Measurements from ENCODE around the gene LRPAP1.
"Not testable (repeated sequence)": the region's sequence is repeated elsewhere in the genome, so short reads cannot be mapped to it uniquely, and the experiment has no call there.

Gene LRPAP1

GRCh38 chr4:3560465-3560864, 28.2 kb upstream of the LRPAP1 start:
- not testable (repeated sequence) for DNase-seq

DNA sequence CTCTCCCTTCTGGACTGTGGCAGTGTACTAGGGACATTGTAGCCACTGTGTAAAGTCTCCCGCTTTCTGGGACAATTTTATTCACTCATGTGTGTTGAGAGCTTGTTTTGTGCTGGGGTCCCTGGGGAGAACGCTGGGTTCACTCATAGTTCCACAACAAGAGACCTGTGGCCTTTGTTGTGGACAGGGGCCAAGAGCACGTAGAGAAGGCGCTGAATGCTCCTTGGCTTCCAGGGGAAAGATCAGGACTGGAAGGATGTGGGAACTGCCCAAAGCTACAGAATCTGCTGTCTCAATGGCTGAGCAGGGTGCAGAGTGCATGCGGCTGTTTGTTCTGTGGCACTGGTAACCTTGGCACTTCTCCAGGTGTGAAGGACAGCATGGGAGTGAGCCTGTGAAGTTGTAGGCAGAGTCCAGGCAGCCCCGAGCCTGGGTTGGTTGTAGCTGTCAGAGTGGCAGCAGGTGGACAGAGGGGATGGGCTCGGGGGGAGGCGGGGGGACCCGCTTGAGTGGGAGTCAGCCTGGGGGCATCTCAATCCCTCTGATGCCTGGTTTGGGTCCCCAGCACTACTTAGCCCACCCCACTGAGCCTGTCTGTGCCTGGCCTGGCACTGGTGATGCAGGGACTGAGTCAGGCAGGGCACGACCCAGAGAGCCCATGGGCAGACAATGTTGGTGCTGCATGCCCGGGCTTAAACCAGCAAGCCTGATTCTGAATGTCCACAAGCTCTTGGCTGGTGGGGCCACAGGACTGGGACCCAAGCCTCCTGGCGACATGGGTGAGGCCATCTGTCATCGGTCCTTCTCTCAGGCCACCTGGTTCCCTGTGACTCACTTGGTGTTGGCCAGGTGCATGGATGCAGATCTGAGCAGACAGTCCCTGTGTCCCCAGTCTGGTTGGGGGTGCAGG, 27.4 kb upstream of the LRPAP1 start:
- DNase-seq: not testable (repeated sequence)

DNA sequence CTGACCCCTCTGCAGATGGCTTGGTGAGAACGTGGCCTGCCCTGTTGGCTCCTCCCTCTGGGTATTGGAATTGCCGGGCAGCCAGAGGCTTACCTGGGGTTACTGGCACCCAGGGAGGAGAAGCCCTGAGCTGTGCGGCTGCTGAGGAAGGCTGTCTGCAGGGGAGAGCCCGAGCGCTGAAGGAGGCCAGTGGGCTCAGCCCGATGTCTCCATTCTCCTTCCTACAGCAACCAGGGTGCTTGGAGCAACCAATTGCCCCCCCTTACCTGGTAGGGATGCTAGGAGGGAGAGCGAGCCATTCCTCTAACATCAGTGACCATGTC, 26.3 kb upstream of the LRPAP1 start:
- DNase-seq: not testable (repeated sequence)

DNA sequence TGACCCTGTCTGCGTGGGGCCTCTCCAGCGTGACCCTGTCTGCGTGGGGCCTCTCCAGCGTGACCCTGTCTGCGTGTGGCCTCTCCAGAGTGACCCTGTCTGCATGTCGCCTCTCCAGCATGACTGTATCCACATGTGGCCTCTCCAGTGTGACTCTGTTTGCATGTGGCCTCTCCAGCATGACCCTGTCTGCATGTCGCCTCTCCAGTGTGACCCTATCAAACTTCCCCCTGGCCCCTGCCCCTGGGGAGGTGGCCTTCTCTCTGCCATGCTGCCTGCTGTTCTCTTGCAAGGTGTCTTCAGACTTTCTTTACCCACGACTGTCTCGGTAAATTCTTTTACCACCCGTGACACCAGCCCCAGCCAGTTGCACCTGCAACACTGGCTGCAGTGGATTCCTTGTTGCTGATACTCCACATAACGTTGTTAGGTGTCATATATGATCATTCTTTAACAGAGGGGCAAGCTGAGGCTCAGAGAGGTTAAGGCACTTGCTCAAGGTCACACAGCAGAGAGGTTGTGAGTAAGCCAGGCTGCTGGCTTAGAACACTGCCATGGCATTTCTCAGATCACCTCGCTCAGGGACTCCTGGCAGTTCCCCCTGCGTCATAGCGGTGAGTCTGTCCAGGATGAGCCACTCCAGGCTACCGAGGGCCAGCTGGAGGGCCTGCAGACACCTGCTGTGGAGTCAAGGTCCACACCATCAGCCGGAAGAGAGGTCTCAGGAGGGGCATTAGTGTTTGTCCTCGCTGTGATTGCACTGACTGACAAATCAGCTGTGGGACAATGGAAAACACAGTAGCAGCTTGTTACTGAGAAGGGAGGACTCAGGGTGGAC, 25.7 kb upstream of the LRPAP1 start:
- not testable (repeated sequence) for DNase-seq

- not testable (repeated sequence) for DNase-seq
Measured at GRCh38 chr4:3557088-3557492, 24.9 kb upstream of the LRPAP1 start.

- not testable (repeated sequence) for DNase-seq
Measured at GRCh38 chr4:3556244-3556867, 24.1 kb upstream of the LRPAP1 start.

DNA sequence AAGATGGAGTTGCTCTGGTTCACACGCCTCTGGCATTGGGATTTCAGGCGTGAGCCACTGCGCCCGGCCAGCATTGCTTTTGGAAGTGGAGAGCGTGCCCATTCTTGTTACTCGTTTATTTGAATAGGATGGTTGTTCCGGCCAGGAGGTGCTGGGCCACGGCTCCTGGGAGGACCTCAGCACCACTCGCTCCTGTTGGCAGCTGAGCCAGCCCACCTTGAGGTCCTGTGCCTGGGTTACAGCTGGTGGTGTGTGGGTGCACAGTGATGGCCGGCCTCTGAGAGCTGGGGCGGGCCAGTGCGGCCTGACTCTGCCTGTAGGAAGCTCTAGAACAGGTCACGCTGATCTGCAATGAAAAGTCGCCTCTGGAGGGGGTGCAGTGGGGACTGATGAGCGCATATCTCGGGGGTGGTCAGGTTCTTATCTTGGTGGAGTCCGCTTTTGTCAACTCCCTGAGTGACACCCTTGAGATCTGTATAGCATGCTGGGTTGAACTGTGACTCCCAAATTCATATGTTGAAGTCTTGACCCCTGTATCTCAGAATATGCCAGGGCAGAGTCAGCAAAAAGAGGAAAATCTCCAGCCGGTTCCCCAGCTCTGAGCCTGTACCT, 23.3 kb upstream of the LRPAP1 start:
- not testable (repeated sequence) for DNase-seq

DNA sequence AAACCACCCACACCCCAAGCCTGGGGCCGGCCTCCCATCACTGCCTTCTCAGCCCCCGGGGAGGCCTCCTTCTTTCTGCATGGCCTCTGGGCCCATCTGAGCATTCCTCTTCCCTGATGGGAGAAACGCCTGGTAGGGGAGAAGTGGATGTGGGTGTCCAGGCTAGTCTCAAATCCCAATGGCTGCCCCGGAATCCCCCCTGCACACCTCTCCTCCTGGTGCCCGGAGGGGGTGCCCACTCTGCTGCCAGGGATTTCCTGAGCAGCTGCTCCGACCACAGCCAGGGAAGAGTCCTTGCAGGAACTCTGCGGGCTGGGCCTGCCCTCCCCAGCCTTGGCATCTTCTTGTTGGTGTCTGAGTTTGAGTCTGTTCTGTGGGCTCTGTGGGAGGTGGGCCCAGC, 19.1 kb upstream of the LRPAP1 start:
- not testable (repeated sequence) for DNase-seq

DNA sequence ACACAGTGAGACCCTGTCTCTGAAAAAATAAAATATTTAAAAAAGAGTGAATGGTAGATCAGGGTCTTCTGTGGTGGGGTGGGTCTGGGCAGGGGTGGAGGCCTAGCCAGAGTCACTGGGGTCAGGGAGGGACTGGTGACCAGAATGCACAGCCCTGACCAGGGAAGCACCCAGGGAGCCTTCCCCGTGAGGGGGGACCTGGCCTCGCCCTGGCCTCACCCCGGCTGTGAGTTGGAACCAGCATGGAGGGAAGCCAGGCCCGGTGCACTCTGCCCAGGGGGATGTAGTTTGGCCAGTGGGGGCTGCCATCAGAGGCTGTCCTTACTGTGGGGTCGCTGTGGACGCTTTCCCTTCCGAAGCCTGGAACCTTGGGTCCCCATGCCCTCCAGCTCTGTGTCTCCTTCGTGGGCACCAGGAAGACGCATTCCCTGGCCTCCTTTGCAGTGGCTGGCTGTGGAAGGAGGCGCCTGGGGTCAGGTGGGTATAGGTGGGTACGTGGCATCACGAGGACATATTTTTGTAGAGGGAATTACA, 18.6 kb upstream of the LRPAP1 start:
- not testable (repeated sequence) for DNase-seq

GRCh38 chr4:3550041-3550440, 17.8 kb upstream of the LRPAP1 start:
- not testable (repeated sequence) for DNase-seq

GRCh38 chr4:3549694-3550001, 17.4 kb upstream of the LRPAP1 start:
- DNase-seq: not testable (repeated sequence)

- DNase-seq: not testable (repeated sequence)
Measured at GRCh38 chr4:3548991-3549693, 16.9 kb upstream of the LRPAP1 start.

DNA sequence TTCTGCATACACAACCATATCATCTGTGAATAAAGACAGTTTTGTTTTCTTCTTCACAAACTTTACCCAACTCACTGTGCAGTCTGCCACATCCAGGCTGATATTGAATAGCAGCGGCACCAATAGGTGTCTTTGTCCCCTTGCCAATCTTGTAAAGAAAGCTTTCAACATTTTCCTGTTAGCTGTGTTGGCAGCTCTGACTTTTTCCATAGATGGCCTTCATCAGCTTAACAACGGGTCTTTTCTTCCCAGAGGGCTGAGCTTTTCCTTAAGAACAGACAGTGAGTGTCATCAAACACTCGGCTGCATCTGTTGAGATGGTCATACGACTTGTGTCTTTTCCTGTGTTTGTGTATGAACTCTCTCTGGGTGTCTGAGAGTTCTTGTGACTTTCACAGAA, 14.5 kb upstream of the LRPAP1 start:
- not testable (repeated sequence) for DNase-seq

DNA sequence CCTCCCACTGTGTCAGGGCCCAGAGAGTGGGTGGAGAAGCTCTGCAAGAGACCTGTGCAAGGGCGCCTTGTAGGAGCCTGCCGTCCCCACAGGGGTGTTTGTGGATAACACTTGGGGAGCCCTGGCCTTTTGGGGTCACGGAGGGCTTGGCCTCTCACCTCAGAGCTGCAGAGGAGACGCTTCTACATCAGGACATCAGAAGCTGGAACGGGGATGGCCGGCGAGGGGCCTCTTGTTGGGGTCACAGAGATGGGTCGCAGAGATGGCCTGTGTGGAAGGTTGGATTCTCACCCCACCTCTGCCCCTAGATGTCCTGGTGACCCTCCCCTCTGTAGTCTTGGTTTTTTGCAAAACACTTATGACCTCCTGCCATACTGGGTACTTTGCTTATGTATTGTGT, 13.1 kb upstream of the LRPAP1 start:
- not testable (repeated sequence) for DNase-seq

DNA sequence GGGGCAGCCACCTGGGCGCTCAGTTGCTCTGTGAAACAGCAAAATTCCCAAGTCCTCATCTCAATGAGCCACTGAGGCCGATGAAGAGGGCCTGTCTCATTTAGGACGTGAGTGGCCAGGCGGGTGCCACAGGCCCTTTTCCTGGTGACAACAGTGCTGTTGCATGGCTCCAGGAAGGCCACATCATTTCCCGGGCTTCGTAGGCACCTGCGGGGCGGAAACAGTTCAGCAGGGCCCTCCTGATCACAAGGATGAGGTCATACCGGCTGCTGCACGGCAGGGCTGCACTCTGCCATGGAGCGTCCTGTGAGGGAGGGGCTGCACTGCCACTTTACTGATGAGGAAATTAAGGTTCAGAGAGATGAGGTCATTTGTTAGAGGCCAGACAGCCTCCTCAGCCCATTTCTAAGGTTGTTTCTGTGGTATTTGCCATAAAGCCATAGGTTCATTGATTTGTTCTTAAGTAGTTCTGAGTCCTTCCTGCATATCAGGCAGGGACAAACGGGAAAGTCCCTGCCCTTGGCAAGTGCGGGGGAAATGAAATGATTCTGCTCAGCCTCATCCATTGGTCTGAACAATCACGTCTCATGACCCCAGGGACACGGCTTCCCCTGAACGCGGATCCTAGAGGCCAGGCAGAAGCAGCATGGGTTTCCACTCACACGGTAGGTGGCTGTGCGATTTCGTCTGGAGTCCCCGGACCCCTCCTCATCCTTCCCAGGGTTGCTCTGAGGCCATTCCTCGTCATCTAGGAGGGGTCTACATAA, 12.2 kb upstream of the LRPAP1 start:
- not testable (repeated sequence) for DNase-seq

DNA sequence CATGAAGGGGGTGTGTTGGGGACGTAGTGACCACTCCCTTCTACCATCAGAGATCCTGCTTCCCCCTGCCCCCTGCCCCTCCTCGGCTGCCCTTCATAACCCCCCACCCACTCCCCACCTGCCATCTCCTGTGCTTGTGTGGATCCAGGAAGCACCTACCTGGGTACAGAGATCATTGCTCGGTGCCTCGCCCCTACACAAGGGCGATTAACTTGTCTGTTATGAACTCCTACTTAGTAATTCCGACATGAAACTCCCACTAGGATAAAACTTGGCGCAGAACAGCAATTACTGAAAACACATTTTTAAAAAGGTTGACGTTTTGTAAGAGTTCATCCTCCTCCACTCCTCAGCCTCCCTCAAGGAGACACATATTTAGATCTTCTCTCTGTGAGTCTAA, 11.2 kb upstream of the LRPAP1 start:
- not testable (repeated sequence) for DNase-seq

- not testable (repeated sequence) for DNase-seq
Measured at GRCh38 chr4:3538906-3539305, 6.7 kb upstream of the LRPAP1 start.

DNA sequence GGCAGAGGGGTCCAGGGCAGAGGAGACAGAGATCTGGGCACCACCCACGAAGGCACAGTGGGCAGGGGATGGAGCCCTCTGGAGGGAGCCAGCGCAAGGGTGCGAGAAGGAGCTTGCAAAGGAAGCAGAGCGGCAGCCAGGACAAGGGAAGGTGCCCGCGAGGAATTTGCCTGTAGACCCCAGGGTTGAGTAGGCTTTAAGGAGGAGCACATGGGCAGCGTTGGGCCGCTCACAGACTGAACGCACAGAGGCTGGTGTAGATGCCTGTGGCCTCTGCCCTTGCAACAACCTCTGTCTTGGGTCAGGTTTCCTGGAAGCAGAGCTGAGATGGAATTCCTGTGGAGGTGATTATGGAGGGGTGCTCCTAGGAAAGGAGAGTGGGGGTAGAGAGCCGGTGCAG, 3.6 kb upstream of the LRPAP1 start:
- DNase-seq: not testable (repeated sequence)

- no peak for DNase-seq
Measured at GRCh38 chr4:3533423-3533820, 1.2 kb upstream of the LRPAP1 start.

- DNase-seq: no peak
Measured at GRCh38 chr4:3532751-3533422, 665 bp upstream of the LRPAP1 start.
